GM21723 (cell line): ENCODE results near the gene ACTRT1.

ENCODE experiments used
- ATAC-seq: cut with Tn5 transposase; IDR thresholded peaks from one replicate; pipeline ENCODE4 v1.9.1; 2021; ENCODE audit warnings: mild to moderate bottlenecking, moderate library complexity; ENCODE audit not compliant: unreplicated experiment

ACTRT1 gene

DNA sequence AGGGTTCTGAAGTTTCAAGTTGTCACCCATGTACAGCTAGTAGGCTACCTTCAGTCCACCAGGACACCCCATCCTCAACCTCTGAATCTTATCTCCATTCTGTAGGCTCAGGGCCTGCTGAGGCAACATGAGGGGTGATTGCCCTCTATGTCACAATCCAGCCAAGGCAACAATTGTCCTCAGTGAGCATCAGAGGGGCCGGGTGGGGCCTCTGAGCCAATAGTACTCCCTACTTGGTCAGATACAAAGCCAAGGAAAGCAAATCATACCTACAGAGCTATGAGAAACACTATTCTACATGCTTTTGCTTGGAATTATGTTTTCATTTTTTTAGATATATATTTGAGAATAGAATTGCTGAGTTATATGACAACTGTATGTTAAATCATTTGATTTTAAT, at the start of gene ACTRT1:
Gene ACTRT1, minus strand, starts transcription at position 101 of the 400 bp plus-strand sequence. CDS start 197 bp downstream, outside the sequence.
- no peak for ATAC-seq

DNA sequence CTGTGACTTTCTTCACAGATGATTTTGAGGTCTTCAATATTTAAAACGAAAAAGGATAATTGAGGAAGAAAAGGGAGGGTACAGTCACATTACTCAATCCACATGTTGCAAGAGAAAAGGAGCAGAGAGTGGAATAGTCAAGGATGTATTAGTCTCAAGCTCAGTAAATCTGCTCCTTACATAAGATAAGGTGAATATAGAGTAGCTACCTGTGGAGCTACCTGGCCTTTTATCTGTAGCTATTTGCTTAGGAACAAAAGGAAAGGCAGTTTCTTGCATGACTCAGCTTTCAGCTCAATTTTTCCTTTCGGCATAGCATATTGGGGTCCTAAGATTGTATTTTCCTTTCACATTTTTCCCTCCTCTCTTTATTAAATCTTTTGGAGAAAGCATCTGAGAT, 26.3 kb upstream of the ACTRT1 start:
- ATAC-seq = no peak

DNA sequence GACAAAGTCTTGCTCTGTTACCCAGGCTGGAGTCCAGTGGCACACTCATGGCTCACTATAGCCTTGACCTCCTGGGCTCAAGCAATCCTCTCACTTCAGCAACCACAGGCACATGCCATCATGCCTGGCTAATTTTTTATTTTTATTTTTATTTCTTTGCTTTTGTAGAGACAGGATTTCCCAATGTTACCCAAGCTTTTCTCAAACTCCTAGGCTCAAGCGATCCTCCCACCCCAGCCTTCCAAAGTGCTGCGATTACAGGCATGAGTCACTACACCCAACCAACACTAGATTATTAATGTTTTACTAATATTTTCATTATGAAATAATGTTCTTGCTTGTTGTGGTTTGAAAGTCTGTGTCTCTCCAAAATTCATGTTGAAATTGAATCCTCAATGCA, 5.2 kb upstream of the ACTRT1 start:
- no peak for ATAC-seq

DNA sequence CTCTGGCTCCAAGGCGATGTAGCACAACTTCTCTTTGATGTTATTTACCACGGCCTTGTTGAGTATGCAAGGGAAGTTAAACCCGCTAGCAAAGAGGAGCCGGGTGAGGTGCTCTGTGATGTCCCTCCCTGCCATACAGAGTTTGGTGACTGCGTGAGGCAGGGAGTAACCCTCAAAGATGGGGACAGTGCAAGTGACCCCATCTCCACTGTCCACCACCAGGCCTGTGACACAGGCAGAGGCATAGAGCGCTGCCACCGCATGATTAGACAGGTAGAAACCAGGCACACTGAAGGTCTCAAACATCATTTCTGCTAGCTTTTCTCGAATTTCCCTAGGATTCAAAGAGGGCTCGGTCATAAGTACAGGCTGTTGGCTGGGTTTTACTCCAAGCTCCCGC, 677 bp downstream of the ACTRT1 start:
- no peak for ATAC-seq

DNA sequence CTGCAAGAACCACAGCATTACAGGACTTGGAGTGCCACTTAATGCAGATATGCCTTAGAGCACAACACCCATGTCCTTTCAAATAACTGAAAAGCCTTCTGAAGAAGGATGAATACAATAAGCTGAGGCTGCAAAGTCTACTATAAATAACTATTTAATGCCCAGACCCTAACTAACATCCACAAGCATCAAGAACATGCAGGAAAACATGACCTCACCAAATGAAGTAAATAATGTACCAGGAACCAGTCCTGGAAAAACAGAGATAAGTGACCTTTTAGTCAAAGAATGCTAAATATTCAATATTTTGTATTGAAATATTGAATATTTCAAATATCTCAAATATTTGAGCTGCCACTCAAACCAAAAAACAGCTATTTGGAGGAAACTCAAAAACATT, 16.9 kb downstream of the ACTRT1 start:
- no peak for ATAC-seq

DNA sequence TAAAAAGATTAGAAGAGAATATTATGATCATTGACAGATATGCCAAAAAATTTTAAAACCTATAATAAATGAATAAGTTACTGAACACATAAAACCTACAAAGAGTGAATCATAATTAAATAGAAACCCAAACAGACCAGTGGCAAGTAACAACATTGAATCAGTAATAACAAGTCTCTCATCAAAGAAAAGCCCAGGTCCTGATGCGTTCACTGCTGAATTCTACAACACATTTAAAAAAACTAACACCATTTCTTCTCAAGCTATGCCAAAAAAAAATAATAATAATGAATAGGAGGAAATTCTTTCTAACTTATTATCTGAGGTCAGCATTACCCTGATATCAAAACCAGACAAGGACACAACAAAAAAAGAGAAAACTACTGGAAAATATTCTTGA, 30.6 kb downstream of the ACTRT1 start:
- no peak for ATAC-seq

DNA sequence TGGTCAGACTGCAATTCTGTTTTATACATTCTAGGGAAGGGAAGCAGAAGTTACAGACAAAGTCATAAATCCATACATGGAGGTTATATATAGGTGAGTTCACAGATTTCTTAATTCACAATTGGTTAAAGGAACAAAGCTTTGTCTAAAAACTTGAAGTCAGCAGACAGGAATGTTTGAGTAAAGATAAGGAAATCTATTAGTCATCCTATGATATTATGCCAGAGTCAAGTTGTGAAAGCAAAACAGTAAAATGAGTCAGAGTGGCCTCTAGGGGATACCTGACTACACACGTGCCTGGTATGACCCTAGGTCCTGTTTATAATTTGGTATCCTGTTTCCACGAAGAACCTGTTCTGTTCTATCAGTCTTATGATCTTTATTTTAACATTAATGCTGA, 31.5 kb downstream of the ACTRT1 start:
- ATAC-seq = no peak

DNA sequence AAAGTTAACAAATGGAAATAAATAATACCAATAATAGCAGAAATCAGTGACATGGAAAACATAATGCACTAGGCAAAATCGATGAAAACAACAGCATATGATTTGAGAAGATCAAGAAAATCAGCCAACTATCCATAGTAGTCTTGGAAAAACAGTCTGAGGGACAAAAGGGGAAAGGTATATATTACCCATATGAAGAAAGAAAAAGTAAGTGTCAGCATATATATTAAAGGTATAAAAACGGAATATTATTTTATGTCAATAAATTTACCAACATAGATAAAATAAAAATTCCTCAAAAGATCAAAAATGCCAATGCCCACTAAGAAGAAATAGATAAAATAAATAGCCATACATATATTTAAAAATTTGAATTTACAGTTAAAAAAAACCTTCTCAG, 33.0 kb downstream of the ACTRT1 start:
- ATAC-seq = no peak

DNA sequence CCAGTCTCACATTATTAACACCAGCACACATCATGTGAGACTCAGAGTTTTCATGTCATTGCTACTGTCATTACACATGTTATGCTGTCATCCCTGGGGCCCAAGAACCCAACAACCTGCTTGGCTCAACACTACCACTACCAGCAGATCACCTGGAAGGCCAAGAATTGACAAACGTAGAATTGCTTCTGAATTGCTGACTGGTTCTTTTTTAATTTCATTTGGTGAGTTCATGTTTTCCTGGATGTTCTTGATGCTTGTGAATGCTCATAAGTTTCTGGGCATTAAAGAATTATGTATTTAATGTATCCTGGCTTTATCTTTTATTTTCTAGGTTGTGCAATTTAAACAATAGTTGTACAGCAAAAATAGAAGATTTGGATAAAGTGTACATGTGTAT, 40.2 kb downstream of the ACTRT1 start:
- ATAC-seq = no peak

DNA sequence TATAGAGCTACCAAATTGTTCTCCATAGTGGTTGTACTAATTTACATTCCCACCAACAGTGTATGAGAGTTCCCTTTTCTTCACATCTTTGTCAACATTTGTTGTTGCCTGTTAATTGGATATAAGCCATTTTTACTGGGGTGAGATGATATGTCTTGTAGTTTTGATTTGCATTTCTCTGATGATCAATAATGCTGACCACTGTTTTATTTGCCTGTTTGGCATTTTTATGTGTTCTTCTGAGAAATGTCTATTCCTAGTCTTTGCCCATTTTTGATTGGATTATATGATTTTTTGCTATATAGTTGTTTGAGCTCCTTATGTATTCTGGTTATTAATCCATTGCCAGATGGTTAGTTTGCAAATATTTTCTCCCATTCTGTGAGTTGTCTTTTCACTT, 44.3 kb downstream of the ACTRT1 start:
- ATAC-seq = no peak
